ENCODE results near the gene ANKS1B.
"Not testable (repeated sequence)": the region's sequence is repeated elsewhere in the genome, so short reads cannot be mapped to it uniquely, and the experiment has no call there.

Gene ANKS1B

DNA sequence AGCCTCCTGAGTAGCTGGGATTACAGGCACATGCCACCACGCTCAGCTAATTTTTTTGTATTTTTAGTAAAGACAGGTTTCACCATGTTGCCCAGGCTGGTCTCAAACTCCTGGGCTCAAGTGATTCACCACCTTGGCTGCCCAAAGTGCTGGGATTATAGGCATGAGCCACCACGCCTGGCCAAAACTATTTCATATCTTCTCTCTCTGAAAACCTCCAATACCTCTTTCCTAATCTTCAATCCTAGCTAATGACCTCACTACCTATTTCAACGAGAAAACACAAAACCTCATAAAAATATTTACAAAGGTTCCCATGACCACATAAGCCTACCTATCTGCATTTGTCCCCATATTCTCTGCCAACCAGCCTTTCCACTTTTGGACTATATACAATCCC is 32.3 kb upstream of the ANKS1B start:
- DNase-seq (ENCODE audit: low read depth), result no peak
- TF ChIP-seq CTCF (IDR thresholded peaks at IDR 0.05; ENCODE audit: control insufficient read depth, insufficient read depth, low read depth, low read length, missing control alignments), result no peak
- H3K4me3 ChIP-seq (ENCODE audit: control insufficient read depth, low read depth, low read length), result no peak overlapping the region

GRCh38 chr12:100016304-100016703 is 31.6 kb upstream of the ANKS1B start:
- H3K4me3 ChIP-seq (ENCODE audit: control insufficient read depth, low read depth, low read length); DNase-seq (ENCODE audit: low read depth): not testable (repeated sequence)

- H3K4me3 ChIP-seq (ENCODE audit: control insufficient read depth, low read depth, low read length); DNase-seq (ENCODE audit: low read depth): not testable (repeated sequence)
Measured at GRCh38 chr12:100005846-100006245, 21.1 kb upstream of the ANKS1B start.

GRCh38 chr12:99997806-99998205 is 13.1 kb upstream of the ANKS1B start:
- no peak overlapping the region for H3K4me3 ChIP-seq (ENCODE audit: control insufficient read depth, low read depth, low read length)
- TF ChIP-seq CTCF (IDR thresholded peaks at IDR 0.05; ENCODE audit: control insufficient read depth, insufficient read depth, low read depth, low read length, missing control alignments), result no peak
- no peak for DNase-seq (ENCODE audit: low read depth)

DNA sequence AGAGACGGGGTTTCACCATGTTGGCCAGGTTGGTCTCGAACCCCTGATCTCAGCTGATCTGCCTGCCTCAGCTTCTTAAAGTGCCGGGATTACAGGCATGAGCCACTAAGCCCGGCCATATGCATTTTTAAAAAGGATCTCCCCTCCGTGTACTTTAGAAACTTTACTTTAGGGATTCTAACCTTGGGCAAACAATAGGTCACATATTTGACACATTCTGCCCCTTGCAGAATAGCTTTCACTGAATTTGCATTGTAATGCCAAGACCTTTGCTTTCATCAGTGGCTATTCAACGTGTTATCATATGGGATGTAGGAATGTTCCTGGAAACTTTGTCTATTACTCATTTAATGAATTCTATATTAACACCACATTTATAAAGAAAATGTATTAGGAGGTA is 11.4 kb upstream of the ANKS1B start:
- no peak for TF ChIP-seq CTCF (IDR thresholded peaks at IDR 0.05; ENCODE audit: control insufficient read depth, insufficient read depth, low read depth, low read length, missing control alignments)
- DNase-seq (ENCODE audit: low read depth), result no peak
- no peak overlapping the region for H3K4me3 ChIP-seq (ENCODE audit: control insufficient read depth, low read depth, low read length)

DNA sequence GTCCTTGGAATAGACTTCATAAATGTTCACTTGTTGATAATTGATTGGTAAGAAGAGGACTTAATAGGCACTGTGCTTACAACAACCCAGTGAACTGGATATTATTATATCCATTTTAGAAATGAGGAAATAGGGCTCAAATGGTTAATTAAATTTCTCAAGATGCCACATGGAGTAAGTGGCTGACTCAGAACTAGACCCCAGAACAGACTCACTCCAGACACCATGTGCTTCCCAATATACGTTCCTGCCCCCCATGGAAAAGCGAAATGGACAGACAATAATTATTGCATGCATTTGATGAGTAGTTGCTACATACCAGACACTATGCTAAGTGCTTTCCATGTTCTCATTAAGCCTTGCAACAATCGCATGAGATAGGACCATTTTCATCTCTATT is 895 bp upstream of the ANKS1B start:
- no peak overlapping the region for H3K4me3 ChIP-seq (ENCODE audit: control insufficient read depth, low read depth, low read length)
- TF ChIP-seq CTCF (IDR thresholded peaks at IDR 0.05; ENCODE audit: control insufficient read depth, insufficient read depth, low read depth, low read length, missing control alignments), result no peak
- no peak for DNase-seq (ENCODE audit: low read depth)

DNA sequence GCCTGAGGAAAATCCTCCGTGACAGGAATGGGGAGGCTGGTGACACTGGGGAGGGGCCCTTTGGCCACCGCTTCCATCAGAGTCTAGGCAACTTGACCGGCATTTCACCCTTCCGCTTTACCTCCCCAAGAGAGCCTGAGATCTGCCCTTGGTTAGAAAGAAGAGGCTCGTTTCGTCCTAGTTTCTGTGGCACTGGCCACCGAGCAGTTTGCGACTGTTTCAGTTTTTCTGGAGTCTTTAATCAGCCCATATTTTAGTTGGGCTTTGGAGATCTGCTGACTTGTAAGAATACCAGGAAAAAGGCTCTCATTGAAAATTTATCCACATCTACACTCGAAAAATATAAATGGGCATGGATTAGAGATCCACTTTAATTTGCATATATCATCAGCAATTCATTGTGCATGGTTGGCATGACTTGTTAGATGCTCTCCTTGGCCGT is 414 bp upstream of the ANKS1B start:
- no peak for DNase-seq (ENCODE audit: low read depth)
- no peak for TF ChIP-seq CTCF (IDR thresholded peaks at IDR 0.05; ENCODE audit: control insufficient read depth, insufficient read depth, low read depth, low read length, missing control alignments)
- H3K4me3 ChIP-seq (ENCODE audit: control insufficient read depth, low read depth, low read length), result peak overlapping the region; percentile 61

DNA sequence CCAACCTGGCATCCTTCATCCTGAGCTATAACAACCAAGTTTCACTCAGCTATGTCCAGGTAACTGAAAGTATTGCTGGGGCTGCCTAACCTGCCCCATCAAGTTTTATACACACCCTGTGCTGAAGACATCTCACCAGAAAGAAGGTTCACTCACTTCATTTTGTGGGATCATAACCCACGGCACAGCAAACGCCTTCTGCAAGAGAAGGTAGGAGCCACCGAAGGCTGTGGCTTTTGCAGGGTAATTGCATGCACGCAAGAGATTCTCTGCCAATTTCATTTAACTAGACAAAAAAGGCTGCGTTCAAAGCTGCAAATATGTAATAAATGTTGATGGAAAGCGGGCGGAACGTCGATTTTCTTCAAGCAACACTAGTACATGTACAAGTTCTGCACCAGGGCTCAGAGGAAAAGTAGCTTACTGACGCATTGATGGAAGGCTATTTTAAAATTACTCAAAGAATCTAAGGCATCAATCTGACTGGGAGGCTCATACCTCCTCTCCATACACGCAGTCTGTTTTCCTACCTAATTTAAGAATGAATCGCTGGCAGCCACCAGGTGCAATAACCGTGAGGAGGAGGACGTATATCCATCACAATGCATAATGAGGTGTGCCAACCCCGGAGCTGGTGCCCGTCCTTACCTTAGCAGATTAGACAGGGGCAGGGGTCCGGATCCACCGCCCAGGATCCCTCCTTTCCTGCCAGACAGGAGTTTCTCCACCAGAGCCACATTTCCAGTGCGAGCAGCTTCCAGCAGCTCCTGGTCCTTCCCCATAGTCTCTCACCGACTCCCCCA is 1.1 kb downstream of the ANKS1B start:
- TF ChIP-seq CTCF (IDR thresholded peaks at IDR 0.05; ENCODE audit: control insufficient read depth, insufficient read depth, low read depth, low read length, missing control alignments), result no peak
- no peak overlapping the region; the same call in 1 of the 2 replicates for H3K4me3 ChIP-seq (ENCODE audit: control insufficient read depth, low read depth, low read length)
- no peak for DNase-seq (ENCODE audit: low read depth)

All from AG09309 (cell line).